ENCODE data around the gene TRIM43.

TRIM43 gene

GRCh38 chr2:95552911-95553310, 38.9 kb upstream of the TRIM43 start (continued):
- no peak for TF ChIP-seq ZBTB11 (tag by site-specific recombination; conservative IDR thresholded peaks at IDR 0.05; ENCODE audit: low read depth)
- TF ChIP-seq ZBTB49 (tag by site-specific recombination; IDR thresholded peaks at IDR 0.05; ENCODE audit: low read depth): no peak
- TF ChIP-seq ZNF48 (tag by site-specific recombination; IDR thresholded peaks at IDR 0.05): no peak
- TF ChIP-seq AEBP2 (tag by site-specific recombination; IDR thresholded peaks at IDR 0.05; ENCODE audit: borderline replicate concordance): no peak

GRCh38 chr2:95569170-95569569, 22.6 kb upstream of the TRIM43 start:
- CTCF ChIA-PET: no interaction called here

GRCh38 chr2:95573866-95574265, 17.9 kb upstream of the TRIM43 start:
- Histone ChIP-seq H3K4me3 (ENCODE audit: low read depth, low read length) (no peak overlapping the region), H3K27ac (ENCODE audit: extremely low read depth, low read depth, low read length) (no peak overlapping the region), H3K9me3 (ENCODE audit: control insufficient read depth, insufficient read depth, low read depth, low read length) (no peaks in the 10 kb centered on the region), H3K36me3 (ENCODE audit: control insufficient read depth in 2 of 2, insufficient read depth in 1 of 2, low read length in 2 of 2) (no peaks in the 10 kb centered on the region), H3K4me1 (ENCODE audit: control insufficient read depth, insufficient read depth, low read length) (no peaks in the 10 kb centered on the region)
- ChIA-PET CTCF (no interaction called here), POLR2A (no interaction called here)
- no peak for TF ChIP-seq ZNF26 (tag by site-specific recombination; IDR thresholded peaks at IDR 0.05)
- TF ChIP-seq ZNF132 (tag by site-specific recombination; IDR thresholded peaks at IDR 0.05; ENCODE audit: borderline replicate concordance): no peak
- no peak for TF ChIP-seq PRDM4 (tag by site-specific recombination; IDR thresholded peaks at IDR 0.05)
- no peak for TF ChIP-seq SCRT2 (tag by site-specific recombination; IDR thresholded peaks at IDR 0.05)
- TF ChIP-seq IKZF3 (tag by site-specific recombination; IDR thresholded peaks at IDR 0.05): no peak
- TF ChIP-seq ZNF654 (tag by site-specific recombination; IDR thresholded peaks at IDR 0.05; ENCODE audit: low read depth): no peak
- TF ChIP-seq ZFP41 (tag by site-specific recombination; IDR thresholded peaks at IDR 0.05; ENCODE audit: borderline replicate concordance): no peak

More at GRCh38 chr2:95569170-95569569, 22.6 kb upstream of the TRIM43 start:
- POLR2A ChIA-PET: no interaction called here
- Histone ChIP-seq H3K36me3 (ENCODE audit: control insufficient read depth in 2 of 2, insufficient read depth in 1 of 2, low read length in 2 of 2) (no peaks in the 10 kb centered on the region), H3K4me3 (ENCODE audit: low read depth, low read length) (no peak overlapping the region), H3K9me3 (ENCODE audit: control insufficient read depth, insufficient read depth, low read depth, low read length) (no peaks in the 10 kb centered on the region), H3K4me1 (ENCODE audit: control insufficient read depth, insufficient read depth, low read length) (no peaks in the 10 kb centered on the region), H3K27ac (ENCODE audit: extremely low read depth, low read depth, low read length) (no peak overlapping the region)
- TF ChIP-seq SP3 (tag by site-specific recombination; IDR thresholded peaks at IDR 0.05) (no peak), TCF7L2 (IDR thresholded peaks at IDR 0.05; ENCODE audit: borderline replicate concordance, low read depth, low read length) (no peak), ZNF623 (tag by site-specific recombination; IDR thresholded peaks at IDR 0.05) (no peak), TRIM28 (IDR thresholded peaks at IDR 0.05; ENCODE audit: borderline replicate concordance, low read length) (no peak), ZNF768 (tag by site-specific recombination; IDR thresholded peaks at IDR 0.05) (no peak), ZNF561 (tag by site-specific recombination; IDR thresholded peaks at IDR 0.05; ENCODE audit: borderline replicate concordance) (no peak), ZNF701 (tag by site-specific recombination; IDR thresholded peaks at IDR 0.05) (no peak), SETDB1 (IDR thresholded peaks at IDR 0.05; ENCODE audit: insufficient read length, low read length) (no peak), GFI1B (tag by site-specific recombination; IDR thresholded peaks at IDR 0.05) (no peak)
